Fibroblast of peridontal ligament (primary cell): Measurements from ENCODE around the gene OSBPL2.

Experiments used
- DNase-seq: peaks from one replicate; pipeline ENCODE4 v3.0.0-alpha.2; 2010; ENCODE audit errors: extremely low read depth

OSBPL2 gene

DNA sequence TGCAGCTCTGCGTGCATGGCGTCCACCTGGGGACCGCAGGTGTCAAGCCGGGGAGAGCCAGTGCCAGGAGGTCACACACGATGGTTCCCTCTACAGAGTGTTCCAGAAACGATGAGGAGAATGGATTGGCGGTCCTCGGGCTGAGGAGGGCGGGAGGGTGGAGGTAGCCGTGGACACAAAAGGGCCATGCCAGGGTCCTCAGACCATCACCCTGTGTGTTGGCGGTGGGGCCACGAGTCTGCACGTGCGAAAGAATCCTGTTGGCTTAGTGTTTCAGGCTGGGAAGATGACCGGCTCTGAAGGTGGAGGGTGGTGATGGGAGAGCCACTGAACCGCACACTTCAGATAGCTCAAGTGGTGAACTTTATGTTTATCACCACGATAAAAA lies 31.9 kb upstream of the OSBPL2 start:
- DNase-seq = no peak

DNA sequence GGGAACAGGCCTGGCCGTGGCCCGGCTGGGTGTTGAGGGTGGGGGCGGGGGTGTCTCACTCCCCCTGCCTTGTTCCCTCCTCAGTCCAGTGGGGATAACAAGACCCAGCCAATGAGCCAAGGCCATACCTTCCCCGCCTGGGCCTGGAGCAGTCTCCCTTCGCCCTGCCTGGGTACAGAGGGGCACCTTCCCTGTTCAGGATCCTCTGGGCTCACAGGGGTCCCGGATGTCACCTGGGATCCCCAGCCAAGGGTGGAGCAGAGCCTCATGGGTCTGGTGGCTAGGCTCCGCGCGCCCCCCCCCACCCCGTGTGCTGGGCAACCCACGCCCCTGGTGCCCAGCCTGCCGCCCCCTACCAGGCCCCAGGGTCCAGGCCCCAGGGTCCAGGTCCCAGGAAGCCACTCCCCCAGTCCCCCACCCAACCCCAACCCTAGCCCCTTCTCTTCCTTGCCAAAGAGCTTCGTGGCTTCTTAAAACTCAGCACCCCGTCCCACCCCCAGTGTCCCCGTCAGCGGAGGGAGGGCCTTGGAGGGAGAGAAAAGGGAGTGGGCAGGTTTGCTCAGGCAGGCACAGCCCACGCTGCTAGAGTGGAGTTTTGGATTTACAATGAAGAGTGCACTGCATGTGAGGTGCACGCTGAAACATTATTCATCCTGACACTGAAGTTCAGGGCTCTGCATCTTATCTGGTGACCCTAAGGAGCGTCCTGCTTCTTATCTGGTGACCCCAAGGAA lies 30.1 kb upstream of the OSBPL2 start:
- DNase-seq = no peak

DNA sequence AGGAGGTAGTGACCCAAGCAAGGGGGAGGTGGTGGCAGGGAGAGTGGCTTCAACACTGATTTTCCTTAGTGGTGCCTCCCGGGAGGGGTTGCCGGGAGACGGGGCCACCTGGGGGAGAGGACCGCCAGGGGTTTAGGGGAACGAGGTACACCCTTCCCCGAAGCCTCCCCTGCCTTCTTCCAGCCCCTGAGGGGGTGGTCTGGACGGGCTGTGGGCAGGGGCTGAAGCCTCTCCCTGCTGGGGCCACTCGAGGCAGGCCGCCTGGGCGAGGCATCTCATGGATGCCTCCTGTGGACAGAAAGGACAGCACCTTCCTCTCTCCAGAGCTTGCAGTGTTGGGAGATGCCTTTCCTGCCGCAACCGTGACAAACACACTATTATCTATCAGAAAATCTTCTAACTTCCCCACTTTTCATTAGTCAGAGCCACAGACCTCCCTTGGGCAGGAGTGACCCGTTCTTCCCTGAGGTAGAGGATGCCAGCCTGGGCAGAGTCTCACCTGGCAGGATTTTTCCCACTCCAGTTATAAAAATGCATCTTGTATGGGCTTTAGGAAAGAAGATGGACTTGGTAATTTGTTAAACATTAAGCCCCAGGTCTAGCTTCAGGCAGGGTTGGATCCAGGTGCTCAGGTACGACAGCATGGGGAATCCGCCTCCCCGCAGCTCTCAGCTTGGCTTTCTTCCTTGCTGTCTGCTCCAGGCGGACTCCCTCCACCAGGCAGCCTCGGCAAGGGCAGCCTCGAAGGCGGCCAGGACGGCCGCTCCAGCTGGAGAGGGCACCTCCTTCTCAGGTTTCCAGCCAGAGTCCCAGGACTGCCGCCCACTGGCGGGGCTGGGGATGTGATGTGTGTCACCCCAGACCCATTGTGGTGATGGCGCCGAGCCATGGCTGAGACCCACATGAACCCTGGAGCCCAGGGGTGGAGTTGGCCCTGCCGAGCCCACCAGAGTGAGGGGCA lies 29.2 kb upstream of the OSBPL2 start:
- DNase-seq = no peak

DNA sequence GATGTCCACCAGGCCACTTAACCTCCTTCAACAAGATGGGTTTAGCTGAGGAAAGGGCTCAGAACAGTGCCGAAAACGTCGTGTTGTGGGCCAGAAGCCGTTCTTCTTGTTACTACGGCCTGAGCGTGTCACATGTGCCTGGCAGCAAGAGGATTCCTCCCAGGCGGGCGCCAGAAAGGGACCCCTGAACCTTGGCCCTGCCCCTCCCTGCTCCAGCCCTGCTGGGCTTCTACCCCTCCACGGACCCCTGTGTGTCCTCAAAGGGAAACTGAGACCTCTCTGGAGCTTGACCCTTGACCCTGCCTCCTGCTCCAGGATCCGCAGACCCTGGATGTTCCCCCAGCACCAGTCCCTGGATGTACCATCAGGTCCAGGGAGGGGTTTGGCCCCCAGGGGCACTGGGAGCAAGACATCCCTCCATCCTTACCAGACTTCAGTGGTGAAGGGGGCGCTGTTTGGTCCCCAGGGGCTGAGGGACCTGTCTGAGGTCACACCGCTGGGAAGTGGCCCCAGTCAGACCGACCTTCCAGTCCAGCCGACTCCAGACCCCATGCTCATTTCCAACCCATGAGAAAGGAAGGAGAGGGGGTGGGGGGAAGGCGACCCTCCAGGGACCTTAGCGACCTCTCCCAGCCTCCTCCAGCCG lies 28.3 kb upstream of the OSBPL2 start:
- DNase-seq = no peak

DNA sequence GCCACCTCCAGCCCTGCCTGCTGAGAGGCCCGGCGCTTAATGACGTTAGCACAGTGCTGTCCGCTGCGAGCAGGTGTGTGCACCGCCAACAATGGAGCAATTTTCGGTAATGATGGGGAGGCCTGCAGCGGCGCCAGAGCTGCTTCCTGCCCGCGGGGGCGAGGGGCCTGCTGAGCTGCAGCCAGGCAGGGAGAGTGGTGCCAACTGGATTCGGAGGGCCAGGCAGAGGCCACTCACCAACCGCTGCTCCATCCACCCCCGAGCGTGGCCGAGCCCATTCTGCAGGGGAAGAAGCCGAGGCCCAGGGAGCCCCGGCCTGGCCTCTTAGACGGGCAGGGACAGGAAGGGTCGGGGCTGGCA lies 27.8 kb upstream of the OSBPL2 start:
- no peak for DNase-seq

DNA sequence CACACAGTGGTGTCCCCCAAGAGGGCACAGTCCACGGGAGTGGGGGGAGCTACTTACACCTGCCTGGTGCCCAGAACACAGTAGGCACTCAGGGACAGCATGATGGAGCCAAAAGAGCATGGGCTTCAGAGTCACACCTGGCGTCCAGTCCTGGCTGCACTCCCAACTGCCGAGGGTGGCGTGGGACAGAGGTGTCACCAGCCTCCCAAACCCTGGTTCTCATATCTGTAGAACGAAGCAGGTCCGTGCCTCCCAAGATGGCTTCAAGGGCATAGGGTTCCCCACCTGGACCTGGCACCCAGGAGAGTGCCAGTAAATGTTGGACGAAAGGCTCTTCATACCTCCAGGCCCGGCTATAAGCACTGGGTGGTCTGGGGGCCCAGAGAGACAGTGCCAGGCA lies 27.1 kb upstream of the OSBPL2 start:
- no peak for DNase-seq

DNA sequence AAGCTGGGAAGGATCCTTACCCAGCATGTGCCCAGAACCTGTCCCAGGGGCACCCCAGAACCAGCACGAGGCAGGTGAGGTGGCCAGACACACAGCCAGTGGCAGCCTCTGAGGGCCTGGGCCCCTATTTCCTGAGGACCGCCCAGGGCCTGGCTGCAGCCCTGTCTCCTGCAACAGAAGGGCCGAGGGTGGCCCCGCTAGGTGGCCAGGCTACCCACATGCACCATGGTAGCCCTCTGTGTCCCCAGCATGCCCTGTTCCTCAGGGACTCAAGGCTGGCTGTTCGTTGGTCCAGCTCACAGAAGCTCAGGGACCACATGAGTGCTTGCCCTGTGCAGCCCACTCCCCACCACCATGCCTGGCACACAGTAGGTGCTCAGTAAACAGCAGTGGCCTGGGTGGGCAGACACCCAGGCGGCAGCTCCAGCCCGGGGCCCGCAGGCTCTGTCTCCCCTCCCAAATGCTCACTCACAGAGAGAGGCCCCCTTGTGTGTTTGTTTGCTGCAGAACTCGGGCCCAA lies 26.5 kb upstream of the OSBPL2 start:
- no peak for DNase-seq

DNA sequence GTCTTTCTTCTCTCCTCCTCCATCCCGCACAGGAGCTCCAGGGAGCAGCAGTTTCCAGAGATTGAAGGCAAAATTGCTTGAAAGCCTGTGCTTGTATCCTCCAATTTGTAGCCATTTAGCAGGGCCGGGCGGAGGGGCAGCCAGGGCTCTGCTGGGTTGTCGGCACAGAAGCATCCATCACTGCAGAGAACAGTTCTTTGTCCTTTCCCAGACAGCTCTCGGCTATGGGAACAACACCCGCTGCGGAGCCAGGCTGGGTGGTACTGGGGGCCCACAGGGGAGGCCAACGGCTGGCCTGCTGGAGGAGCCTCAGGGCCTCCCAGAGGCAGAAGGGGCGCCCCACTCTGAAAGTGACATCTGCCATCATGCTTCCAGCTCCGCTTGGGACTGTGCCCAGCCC lies 26.0 kb upstream of the OSBPL2 start:
- no peak for DNase-seq

DNA sequence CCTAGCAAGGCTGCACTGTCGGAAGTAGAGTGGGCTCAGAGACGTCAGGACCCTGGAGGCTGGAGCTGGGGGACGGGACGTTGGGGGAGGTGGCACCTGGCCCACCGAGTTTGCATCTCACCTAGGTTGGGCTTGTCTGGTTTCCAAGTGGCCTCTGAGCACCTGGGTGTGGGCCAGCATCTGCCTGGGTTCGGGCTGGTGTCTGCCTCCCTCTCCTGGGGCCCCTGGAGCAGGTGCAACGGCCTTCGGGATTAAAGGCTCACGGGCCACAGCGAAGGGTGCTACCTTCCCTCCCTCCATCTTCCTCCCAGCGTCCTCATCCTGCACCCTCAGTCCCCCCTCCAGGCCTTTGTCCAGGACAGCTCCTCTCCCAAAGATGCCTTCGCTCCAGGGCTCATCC lies 24.3 kb upstream of the OSBPL2 start:
- DNase-seq = no peak

DNA sequence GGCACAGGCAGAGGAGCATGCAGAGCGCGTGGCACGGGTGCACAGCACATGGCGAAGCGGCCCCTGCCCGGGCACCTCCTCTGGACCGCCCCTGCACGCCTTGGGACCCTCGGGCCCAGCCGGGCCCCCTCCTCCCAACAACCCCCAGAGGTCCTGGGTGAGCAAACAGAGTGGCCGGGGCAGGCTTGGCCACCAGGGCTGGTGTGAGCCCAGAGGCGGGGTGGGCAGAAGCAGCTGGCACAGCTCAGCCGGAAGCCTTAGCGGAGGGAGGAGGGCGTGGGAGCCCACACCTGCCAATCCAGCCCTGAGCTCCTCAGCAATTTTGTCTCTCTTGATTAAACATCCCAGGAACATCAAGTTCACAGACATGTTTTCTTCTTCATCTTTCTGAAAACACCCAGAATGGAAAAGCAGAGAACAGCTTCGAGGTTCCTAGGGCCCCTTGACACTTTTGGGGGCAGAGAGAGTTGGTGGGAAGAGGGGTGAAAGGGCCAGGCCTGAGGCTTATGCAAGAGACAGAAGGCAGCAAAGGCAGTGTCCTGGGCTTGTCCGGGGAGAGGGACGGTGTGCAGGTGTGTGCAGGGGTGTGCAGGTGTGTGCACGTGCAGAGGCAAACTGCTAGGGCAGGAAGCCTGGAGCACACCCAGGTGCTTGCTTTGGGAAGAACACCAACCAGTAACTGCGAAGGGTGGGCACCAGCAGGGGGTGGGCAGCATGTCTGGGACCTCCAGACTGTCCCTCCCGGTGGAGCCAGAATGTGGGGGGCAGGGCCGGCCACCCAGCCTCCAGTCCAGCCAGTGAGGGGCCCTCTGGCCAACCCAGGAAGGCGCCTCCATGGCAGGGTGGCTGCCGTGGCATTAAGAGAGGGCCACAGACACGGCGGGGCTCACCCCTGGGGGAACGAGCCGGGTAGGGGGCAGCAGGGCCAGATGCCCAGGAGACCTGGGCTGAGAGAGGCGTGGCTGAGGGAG lies 23.0 kb upstream of the OSBPL2 start:
- DNase-seq = no peak

DNA sequence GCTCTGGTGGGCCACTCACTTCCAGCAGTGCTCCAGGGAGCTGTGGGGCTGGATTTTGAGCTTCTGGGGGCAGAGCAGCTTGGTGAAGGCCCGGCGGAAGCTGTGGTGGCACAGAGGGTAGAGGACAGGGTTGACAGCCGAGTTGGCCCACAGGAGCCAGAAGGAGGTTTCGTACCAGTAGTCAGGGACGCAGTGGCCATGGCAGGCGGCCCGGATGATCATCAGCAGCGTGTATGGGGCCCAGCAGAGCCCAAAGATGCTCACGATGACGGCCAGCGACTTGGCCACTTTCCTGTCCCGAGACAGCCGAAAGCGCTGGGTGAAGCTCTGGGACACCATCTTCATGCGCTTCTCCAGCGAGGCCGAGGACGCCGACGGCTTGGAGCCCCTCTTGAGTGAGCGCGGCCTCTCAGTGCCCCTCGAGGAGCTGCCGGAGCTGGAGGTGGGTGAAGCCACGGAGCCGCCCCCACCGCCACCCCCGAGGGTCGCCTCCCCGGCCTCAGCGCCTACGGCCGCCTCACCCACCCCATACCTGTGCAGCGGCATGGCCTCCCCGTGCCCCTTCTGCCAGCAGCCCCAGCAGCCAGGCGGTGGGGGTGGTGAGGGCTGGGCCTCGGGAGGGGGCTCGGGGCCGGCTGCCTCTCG lies 22.2 kb upstream of the OSBPL2 start:
- no peak for DNase-seq

DNA sequence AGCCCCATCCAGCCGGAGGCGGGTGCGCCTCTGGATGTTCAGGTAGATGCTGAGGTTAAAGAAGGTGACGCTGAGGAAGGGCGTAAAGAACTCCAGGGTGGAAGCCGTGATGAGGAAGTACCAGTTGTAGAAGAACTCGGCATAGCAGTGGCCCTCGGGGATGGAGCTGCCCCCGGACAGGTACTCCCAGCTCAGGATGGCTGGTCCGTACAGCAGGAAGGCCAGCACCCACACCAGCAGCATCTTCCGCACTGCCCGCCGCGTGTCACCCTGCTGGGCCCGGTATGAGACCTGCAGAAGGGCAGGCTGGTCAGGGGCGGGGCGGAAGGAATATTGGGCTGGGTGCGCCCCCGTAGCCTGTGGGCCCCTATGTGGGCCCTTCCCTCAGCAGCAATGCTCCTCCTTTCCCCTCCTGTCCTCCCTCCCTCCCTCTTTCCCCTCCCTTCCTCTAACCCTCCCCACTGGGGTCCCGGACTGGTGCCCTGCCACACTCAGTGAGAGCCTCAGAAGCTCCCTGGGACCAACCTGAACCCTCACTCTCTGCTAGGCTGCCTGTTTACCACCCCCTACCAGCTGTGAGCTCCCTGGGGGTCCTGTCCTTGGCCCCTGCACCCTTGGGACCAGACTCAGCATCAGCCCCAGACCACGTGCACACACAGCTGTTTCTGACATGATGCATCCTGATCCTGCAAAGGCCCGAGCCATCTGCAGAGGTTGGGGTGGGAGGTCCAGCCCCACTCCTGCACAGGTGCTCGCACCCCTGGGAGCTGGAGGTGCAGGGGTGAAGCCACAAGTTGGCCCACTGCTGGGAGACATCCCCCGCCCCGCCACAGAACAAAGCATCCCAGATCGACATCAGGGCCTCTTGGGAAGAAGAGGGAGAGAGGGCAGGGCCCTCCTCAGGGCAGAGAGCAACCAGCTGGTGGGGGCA lies 21.4 kb upstream of the OSBPL2 start:
- no peak for DNase-seq

DNA sequence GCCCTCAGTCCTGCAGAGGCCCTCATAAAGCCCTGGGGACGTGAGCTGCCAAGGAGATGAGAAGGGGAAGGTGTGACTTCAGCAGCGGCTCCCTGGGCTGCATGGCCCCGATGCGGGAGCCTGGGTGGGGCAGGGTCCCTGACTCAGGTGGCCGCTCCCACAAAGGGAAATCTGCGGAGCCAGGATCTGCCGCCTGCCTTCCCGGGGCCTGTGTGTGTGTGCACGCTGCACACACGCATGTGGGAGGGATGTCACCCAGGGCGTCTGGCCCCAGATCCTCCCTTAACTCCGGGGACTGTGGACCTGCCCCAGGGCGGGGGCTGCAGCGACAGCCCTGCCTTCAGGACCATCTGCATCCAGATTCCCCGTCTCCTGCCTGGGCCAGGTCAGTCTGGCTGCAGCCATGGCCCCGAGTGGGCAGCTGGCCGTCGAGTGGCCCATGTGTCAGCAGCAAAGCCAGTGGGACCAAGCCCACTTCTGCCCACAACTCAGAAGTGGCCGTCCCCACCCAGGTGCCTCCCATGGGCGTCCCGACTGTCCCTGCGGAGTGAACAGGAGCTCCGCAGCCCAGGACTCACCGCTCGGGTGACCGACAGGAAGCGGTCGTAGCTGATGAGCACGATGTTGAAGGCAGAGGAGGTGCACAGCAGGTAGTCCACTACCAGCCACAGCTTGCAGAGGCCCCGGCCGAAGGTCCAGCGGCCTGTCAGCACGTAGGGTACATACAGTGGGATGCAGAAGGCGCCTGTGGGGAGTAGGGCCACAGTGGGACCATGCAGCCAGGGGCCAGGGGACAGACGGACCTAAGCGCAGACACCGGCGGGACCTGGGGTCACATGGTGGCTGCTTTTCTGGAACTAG lies 20.2 kb upstream of the OSBPL2 start:
- no peak for DNase-seq

DNA sequence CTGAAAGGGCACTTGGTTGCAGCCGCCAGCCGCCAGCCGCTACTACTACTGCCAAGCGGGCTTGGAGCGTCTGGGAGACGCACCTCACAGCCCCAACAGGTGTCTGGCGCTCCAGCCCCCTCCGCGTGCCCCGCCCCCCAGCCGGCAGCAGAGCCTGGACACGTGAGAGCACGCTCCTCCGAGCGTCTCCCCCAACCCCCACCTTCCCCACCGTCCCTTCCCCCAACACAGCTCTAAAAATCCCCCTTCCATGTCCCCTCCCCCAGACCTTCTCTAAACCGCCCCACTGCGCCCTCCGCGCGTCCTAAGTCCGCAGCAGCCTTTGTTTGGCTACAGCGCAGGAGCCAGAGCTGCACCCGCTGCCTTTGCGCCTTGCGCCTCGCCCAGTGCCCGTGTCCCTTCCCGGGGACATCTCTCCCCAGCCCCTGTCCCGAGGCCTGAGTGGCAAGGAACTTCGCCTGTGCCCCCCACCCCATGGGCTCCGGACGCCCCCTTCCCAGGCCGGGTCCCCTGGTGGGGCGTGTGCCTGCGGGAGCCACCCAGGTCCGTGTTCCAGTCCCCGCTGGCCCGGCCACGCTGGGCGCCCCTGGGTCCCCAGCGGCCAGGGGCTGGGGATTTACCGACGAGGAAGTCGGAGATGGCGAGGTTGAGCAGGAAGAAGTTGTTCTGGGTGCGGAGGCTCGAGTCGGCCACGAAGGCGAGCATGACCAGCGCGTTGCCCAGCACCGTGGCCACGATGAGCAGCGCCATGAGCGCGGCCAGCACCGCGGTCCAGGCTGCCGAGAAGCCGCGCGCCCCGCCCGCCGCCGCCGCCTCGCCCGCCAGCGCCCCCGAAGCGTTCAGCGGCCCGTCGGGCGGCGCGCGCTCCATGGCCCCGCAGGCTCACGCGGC lies 19.0 kb upstream of the OSBPL2 start:
- no peak for DNase-seq

DNA sequence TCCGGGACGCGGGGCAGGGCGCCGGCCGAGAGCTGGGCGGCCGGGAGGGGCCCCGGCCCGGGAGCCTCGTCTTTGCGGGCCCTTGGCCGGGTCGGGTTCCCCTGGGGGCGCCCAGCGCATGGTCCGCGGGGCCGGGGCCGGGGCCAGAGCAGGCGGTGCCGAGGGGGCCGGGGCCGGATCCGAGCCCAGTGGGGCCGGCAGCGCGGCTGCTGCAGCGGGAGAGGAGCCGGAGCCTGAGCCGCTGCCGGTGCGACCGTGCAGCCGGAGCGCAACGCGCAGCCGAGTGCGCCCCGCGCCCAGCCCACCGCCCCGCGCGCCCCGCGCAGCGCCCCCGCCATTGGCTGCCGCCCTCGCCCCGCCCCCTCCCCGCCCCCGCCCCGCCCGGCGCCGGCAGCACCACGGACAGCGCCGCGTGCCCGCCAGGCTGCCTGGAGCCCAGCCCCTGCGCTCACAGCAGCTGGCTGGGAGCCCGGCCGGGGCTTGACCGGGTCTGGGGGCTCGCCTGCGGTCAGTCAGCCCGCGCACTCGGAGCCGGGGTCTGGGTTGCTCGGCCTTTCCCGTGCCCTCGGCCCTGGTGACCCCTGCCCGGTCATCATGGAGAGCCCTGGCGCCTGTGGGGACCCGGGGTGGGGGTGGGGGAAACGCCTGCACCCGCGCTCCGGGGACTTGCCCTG lies 18.2 kb upstream of the OSBPL2 start, which contains the start of gene HRH3:
HRH3 (minus strand) TSS at position 287 of the 674 bp plus-strand sequence. CDS start 308 bp downstream, outside the sequence.
- no peak for DNase-seq

DNA sequence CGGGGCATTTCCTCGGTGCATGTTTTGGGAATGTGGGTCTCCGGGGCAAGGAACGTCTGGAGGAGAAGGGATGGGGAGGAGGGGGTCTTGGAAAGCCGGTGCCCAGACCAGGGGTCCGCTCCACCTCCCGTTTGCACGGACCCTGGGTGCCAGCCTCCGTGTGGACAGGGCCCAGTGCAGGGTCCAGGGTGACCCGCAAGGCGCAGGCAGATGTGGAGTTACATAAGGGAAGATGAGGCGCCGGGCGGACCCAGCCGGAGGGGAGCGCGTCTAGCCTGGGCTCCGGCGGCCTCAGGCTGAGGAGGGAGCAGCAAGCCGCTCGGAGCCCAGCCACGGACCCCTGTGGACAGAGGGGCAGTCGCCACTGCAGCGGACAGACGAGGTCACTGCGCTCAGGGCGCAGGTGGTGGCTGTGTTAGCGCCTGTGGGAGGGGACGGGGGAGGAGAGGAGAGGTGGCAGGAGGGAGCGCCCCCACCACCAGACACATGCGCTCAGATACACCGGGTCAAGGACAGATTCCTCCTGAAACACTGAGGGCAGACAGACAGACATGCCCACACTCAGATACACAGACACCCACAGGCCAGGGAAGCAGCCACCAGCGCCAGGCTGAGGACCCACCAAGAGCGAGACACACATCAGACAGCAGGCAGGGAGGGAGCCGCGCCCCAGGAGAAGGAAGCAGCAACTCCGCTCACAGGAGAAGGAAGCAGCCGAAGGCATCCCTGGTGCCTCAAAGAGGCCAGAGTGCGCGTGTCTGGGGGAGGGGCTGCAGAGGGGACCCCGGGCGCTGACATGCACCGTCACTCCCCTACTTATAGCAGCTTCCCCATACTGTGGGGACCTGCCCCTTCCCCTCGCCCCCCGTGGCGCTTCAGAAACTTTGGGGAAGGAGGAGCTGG lies 17.4 kb upstream of the OSBPL2 start:
- DNase-seq = no peak
